ENCODE data around the gene TENM4.

GRCh38 chr11:78977009-78977408, 463.8 kb downstream of the TENM4 start:
- TF ChIP-seq, protein P1, sequence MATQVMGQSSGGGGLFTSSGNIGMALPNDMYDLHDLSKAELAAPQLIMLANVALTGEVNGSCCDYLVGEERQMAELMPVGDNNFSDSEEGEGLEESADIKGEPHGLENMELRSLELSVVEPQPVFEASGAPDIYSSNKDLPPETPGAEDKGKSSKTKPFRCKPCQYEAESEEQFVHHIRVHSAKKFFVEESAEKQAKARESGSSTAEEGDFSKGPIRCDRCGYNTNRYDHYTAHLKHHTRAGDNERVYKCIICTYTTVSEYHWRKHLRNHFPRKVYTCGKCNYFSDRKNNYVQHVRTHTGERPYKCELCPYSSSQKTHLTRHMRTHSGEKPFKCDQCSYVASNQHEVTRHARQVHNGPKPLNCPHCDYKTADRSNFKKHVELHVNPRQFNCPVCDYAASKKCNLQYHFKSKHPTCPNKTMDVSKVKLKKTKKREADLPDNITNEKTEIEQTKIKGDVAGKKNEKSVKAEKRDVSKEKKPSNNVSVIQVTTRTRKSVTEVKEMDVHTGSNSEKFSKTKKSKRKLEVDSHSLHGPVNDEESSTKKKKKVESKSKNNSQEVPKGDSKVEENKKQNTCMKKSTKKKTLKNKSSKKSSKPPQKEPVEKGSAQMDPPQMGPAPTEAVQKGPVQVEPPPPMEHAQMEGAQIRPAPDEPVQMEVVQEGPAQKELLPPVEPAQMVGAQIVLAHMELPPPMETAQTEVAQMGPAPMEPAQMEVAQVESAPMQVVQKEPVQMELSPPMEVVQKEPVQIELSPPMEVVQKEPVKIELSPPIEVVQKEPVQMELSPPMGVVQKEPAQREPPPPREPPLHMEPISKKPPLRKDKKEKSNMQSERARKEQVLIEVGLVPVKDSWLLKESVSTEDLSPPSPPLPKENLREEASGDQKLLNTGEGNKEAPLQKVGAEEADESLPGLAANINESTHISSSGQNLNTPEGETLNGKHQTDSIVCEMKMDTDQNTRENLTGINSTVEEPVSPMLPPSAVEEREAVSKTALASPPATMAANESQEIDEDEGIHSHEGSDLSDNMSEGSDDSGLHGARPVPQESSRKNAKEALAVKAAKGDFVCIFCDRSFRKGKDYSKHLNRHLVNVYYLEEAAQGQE (IDR thresholded peaks at IDR 0.05; ENCODE audit: low read depth, low read length): no peak
- TF ChIP-seq RFX5 (IDR thresholded peaks at IDR 0.05; ENCODE audit: low read depth, low read length): no peak
- TF ChIP-seq CTCF (IDR thresholded peaks at IDR 0.05 in 2 of 3, conservative IDR thresholded peaks at IDR 0.05 in 1 of 3; ENCODE audit: control insufficient read depth in 2 of 3, extremely low read depth in 1 of 3, insufficient read depth in 1 of 3, low read depth in 3 of 3, low read length in 3 of 3): no peak
- no peak for TF ChIP-seq SP1 (IDR thresholded peaks at IDR 0.05; ENCODE audit: low read depth, low read length)
- TF ChIP-seq, protein P2, sequence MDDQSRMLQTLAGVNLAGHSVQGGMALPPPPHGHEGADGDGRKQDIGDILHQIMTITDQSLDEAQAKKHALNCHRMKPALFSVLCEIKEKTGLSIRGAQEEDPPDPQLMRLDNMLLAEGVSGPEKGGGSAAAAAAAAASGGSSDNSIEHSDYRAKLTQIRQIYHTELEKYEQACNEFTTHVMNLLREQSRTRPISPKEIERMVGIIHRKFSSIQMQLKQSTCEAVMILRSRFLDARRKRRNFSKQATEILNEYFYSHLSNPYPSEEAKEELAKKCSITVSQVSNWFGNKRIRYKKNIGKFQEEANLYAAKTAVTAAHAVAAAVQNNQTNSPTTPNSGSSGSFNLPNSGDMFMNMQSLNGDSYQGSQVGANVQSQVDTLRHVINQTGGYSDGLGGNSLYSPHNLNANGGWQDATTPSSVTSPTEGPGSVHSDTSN (IDR thresholded peaks at IDR 0.05; ENCODE audit: insufficient replicate concordance, low read depth, low read length): no peak
- TF ChIP-seq PAX8 (IDR thresholded peaks at IDR 0.05): no peak
